GM13976 (cell line): ENCODE data around the gene ADCY4.

Source experiments
- DNase-seq: peaks from one replicate; pipeline ENCODE4 v3.0.0; 2012; ENCODE audit warnings: low spot score
- CTCF ChIP-seq: IDR thresholded peaks from 2 replicates; pipeline ENCODE4 v1.5.1; 2012; ENCODE audit warnings: borderline replicate concordance, mild to moderate bottlenecking; ENCODE audit not compliant: insufficient read depth; ENCODE audit errors: extremely low read depth, missing control alignments, control extremely low read depth
- in situ Hi-C: fragments of 300-500 bp; cut with MboI; formaldehyde crosslinking; loops from one replicate; pipeline ENCODE4 v1.12.0; 2022; ENCODE audit warnings: low sequenced_read_pairs, mixed read lengths, inconsistent platforms; ENCODE audit not compliant: unreplicated experiment

The ADCY4 gene

GRCh38 chr14:24317141-24317928 is 17.5 kb downstream of the ADCY4 start:
- no peak for DNase-seq
- in situ Hi-C loops: no loop called here
- TF ChIP-seq CTCF: no peak

- no peak for TF ChIP-seq CTCF
- DNase-seq: no peak
- in situ Hi-C loops: no loop called here
Observed at GRCh38 chr14:24316597-24316950, 18.3 kb downstream of the ADCY4 start.

GRCh38 chr14:24315807-24316596 is 18.9 kb downstream of the ADCY4 start:
- in situ Hi-C loops: no loop called here
- TF ChIP-seq CTCF: no peak
- DNase-seq: no peak

GRCh38 chr14:24315243-24315806 is 19.5 kb downstream of the ADCY4 start:
- in situ Hi-C loops: no loop called here
- no peak for TF ChIP-seq CTCF
- DNase-seq: no peak

GRCh38 chr14:24314377-24315193 is 20.3 kb downstream of the ADCY4 start:
- TF ChIP-seq CTCF: no peak
- DNase-seq: no peak
- in situ Hi-C loops: no loop called here

GRCh38 chr14:24313913-24314312 is 21.0 kb downstream of the ADCY4 start:
- in situ Hi-C loops: no loop called here
- TF ChIP-seq CTCF: no peak
- DNase-seq: no peak
